HCT116 (cell line): ENCODE results near the gene DRGX. TPM values are rescaled to one million over a fixed set of nuclear protein-coding genes. Genes with fewer than 3 reads are reported as not detected.

Experiments
- ATAC-seq: fragments of 200-7000 bp; cut with Tn5 transposase; 2 replicates; pipeline ENCODE4 v1.9.1; 2020; ENCODE audit warnings: mild to moderate bottlenecking, moderate library complexity
- BruUV-seq: library from RNA; stranded (reverse); fragments of 400-500 nt; replicated peaks from 2 replicates; lab custom pipeline; 2021; lab: Mats Ljungman, UMichigan
- CTCF ChIA-PET: fragments of 300-600 bp; sonication (Branson Sonifier 250); formaldehyde crosslinking; loops from one replicate; lab custom pipeline; 2021; ENCODE audit warnings: antibody characterized with exemption; lab: Charles Lee
- POLR2A ChIA-PET: fragments of 300-600, 350-600 bp; sonication (Branson Sonifier 250); formaldehyde crosslinking; loops from one replicate; lab custom pipeline; 2021; ENCODE audit warnings: antibody characterized with exemption; lab: Charles Lee
- RAD21 ChIA-PET, 2 experiments: fragments of 300-600 bp; sonication (Branson Sonifier 250); formaldehyde crosslinking; loops; one replicate each; lab custom pipeline; 2023; ENCODE audit warnings: low total read pairs in 2 of 2; ENCODE audit not compliant: uncharacterized antibody in 2 of 2, unreplicated experiment in 2 of 2, low non-redundant PET in 1 of 2; lab: Charles Lee
- DNase-seq: peaks from one replicate; pipeline ENCODE4 v3.0.0-alpha.2; 2010; ENCODE audit warnings: low read depth, low spot score
- H2AFZ ChIP-seq: fragments of 200-600 bp; shearing (Covaris generic), sonication (generic); 2 replicates; pipeline ENCODE4 v1.6.1; 2017; ENCODE audit warnings: low read depth, mixed run types, mixed read lengths, antibody characterized with exemption, low read length; ENCODE audit not compliant: poor library complexity, severe bottlenecking
- H3K27ac ChIP-seq: 2 replicates; pipeline ENCODE4 v1.5.1; 2012; ENCODE audit warnings: low read depth, low read length
- H3K27me3 ChIP-seq: fragments of 200-600 bp; sonication (generic); 2 replicates; pipeline ENCODE4 v1.6.1; 2016; ENCODE audit warnings: mixed run types, low read length, mixed read lengths; ENCODE audit not compliant: insufficient read depth
- H3K36me3 ChIP-seq, 2 experiments: fragments of 200-500 bp in 1 of 2; fragments of 200-600 bp in 1 of 2; sonication (Bioruptor generic) in 1 of 2; sonication (generic) in 1 of 2; 2 replicates each; pipeline versions ENCODE4 v1.5.1 to v1.6.1; 2014 to 2016; ENCODE audit warnings: low read length in 2 of 2, inconsistent platforms in 1 of 2, mixed read lengths in 1 of 2, mixed run types in 1 of 2; ENCODE audit not compliant: insufficient read depth in 2 of 2, control insufficient read depth in 1 of 2
- H3K4me1 ChIP-seq, 2 experiments: fragments of 200-600 bp in 1 of 2; sonication (generic) in 1 of 2; 2 replicates each; pipeline versions ENCODE4 v1.5.1 to v1.6.1; 2012 to 2017; ENCODE audit warnings: low read length in 2 of 2, inconsistent platforms in 1 of 2, mild to moderate bottlenecking in 1 of 2, mixed read lengths in 1 of 2, mixed run types in 1 of 2, moderate library complexity in 1 of 2; ENCODE audit not compliant: insufficient read depth in 2 of 2, control insufficient read depth in 1 of 2
- H3K4me2 ChIP-seq: fragments of 200-600 bp; sonication (generic); 2 replicates; pipeline ENCODE4 v1.6.1; 2017; ENCODE audit warnings: mixed run types, low read length, mixed read lengths
- H3K4me3 ChIP-seq, 2 experiments: fragments of 200-600 bp in 1 of 2; sonication (generic) in 1 of 2; replicated peaks in 1 of 2; 2 replicates each; pipeline ENCODE4 v1.5.1; 2011 to 2016; ENCODE audit warnings: low read length in 2 of 2, control low read depth in 1 of 2, low read depth in 1 of 2, mild to moderate bottlenecking in 1 of 2, mixed read lengths in 1 of 2, mixed run types in 1 of 2
- H3K79me2 ChIP-seq: fragments of 200-600 bp; sonication (generic); 2 replicates; pipeline ENCODE4 v1.6.1; 2017; ENCODE audit warnings: mild to moderate bottlenecking, mixed run types, low read length, moderate library complexity, mixed read lengths; ENCODE audit not compliant: insufficient read depth
- H3K9ac ChIP-seq: fragments of 200-600 bp; sonication (generic); 2 replicates; pipeline ENCODE4 v1.6.1; 2016; ENCODE audit warnings: low read length, mixed read lengths
- H3K9me2 ChIP-seq: fragments of 200-600 bp; sonication (generic), shearing (Covaris generic); 2 replicates; pipeline ENCODE4 v1.6.1; 2017; ENCODE audit warnings: mixed run types, mild to moderate bottlenecking, moderate library complexity; ENCODE audit not compliant: insufficient read depth
- H3K9me3 ChIP-seq, 2 experiments: fragments of 200-500 bp in 1 of 2; fragments of 200-600 bp in 1 of 2; sonication (Bioruptor generic) in 1 of 2; sonication (generic) in 1 of 2; 2 replicates each; pipeline ENCODE4 v1.6.1; 2014 to 2017; ENCODE audit warnings: low read length in 2 of 2, mixed read lengths in 2 of 2, inconsistent platforms in 1 of 2, low read depth in 1 of 2, mild to moderate bottlenecking in 1 of 2, mixed run types in 1 of 2, moderate library complexity in 1 of 2; ENCODE audit not compliant: control insufficient read depth in 1 of 2, insufficient read depth in 1 of 2
- H4K20me1 ChIP-seq: fragments of 200-600 bp; sonication (generic), shearing (Covaris generic); 2 replicates; pipeline ENCODE4 v1.6.1; 2017; ENCODE audit warnings: mixed run types, mild to moderate bottlenecking, moderate library complexity; ENCODE audit not compliant: insufficient read depth
- CBX3 ChIP-seq: IDR thresholded peaks from 2 replicates; pipeline ENCODE4 v1.6.1; 2012; ENCODE audit warnings: low read depth
- CEBPB ChIP-seq: IDR thresholded peaks from 2 replicates; pipeline ENCODE4 v1.6.1; 2012; ENCODE audit warnings: low read depth
- CTCF ChIP-seq, 3 experiments: fragments of 200-600 bp in 1 of 3; sonication (generic) in 1 of 3; IDR thresholded peaks in 2 of 3; conservative IDR thresholded peaks in 1 of 3; 2 replicates each; pipeline ENCODE4 v1.5.1; 2012 to 2017; ENCODE audit warnings: low read depth in 2 of 3, low read length in 2 of 3, antibody characterized with exemption in 1 of 3, borderline replicate concordance in 1 of 3, control low read depth in 1 of 3, mild to moderate bottlenecking in 1 of 3, mixed read lengths in 1 of 3, mixed run types in 1 of 3, moderate library complexity in 1 of 3; ENCODE audit not compliant: insufficient read depth in 1 of 3
- ELF1 ChIP-seq: IDR thresholded peaks from 2 replicates; pipeline ENCODE4 v1.6.1; 2012; ENCODE audit warnings: low read depth, borderline replicate concordance
- EZH2 ChIP-seq: fragments of 200-600 bp; sonication (generic); IDR thresholded peaks from 2 replicates; pipeline ENCODE4 v1.6.1; 2017; ENCODE audit warnings: antibody characterized with exemption, mixed run types
- EZH2phosphoT487 ChIP-seq: fragments of 200-600 bp; IDR thresholded peaks from 2 replicates; pipeline ENCODE4 v1.6.1; 2018; ENCODE audit warnings: antibody characterized with exemption, borderline replicate concordance
- JUND ChIP-seq: IDR thresholded peaks from 2 replicates; pipeline ENCODE4 v1.6.1; 2012
- MAX ChIP-seq: IDR thresholded peaks from 2 replicates; pipeline ENCODE4 v1.6.1; 2012
- RAD21 ChIP-seq: IDR thresholded peaks from 2 replicates; pipeline ENCODE4 v1.6.1; 2012; ENCODE audit warnings: low read depth, mild to moderate bottlenecking
- SP1 ChIP-seq: IDR thresholded peaks from 2 replicates; pipeline ENCODE4 v1.6.1; 2012; ENCODE audit warnings: low read depth
- TCF7L2 ChIP-seq: IDR thresholded peaks from 2 replicates; pipeline ENCODE4 v1.7.0; 2011; ENCODE audit warnings: borderline replicate concordance, inconsistent platforms; ENCODE audit not compliant: insufficient read depth, insufficient read length; ENCODE audit errors: extremely low read depth
- YY1 ChIP-seq: IDR thresholded peaks from 2 replicates; pipeline ENCODE4 v1.6.1; 2011; ENCODE audit warnings: low read length, low read depth, moderate library complexity, mild to moderate bottlenecking; ENCODE audit not compliant: insufficient replicate concordance; ENCODE audit errors: extremely low read depth
- ZFX ChIP-seq: fragments of 450-650 bp; IDR thresholded peaks from 2 replicates; pipeline ENCODE4 v1.6.1; 2017
- ZNF274 ChIP-seq: fragments of 200-500 bp; sonication (Bioruptor generic); IDR thresholded peaks from 2 replicates; pipeline ENCODE4 v1.6.1; 2014; ENCODE audit warnings: mild to moderate bottlenecking, low read depth, low read length, inconsistent platforms
- intact Hi-C: fragments of 100-400 bp; cut with micrococcal nuclease; formaldehyde crosslinking; loops from 2 replicates; pipeline ENCODE4 v1.10.0; 2022
- total RNA-seq: library from RNA; stranded (reverse); gene quantifications from one replicate; pipeline ENCODE4 v1.2.1, GENCODE V29; 2021; ENCODE audit not compliant: unreplicated experiment

Gene DRGX
- total RNA-seq, 1 experiment from 2014 or later, result not detected

GRCh38 chr10:49374740-49375139 is 21.1 kb downstream of the DRGX start:
- no TSS peak for BruUV-seq
- TF ChIP-seq SP1 (no peak), EZH2 (no peak), RAD21 (no peak), CEBPB (no peak), CTCF (IDR thresholded peaks at IDR 0.05 in 2 of 3, conservative IDR thresholded peaks at IDR 0.05 in 1 of 3; ENCODE audit: borderline replicate concordance in 1 of 3, insufficient read depth in 1 of 3, low read depth in 2 of 3, low read length in 2 of 3) (no peak), ZNF274 (no peak), YY1 (no peak), EZH2phosphoT487 (no peak)
- Histone ChIP-seq H3K27me3 (peaks cover 26% of the 10 kb centered on the region), H3K4me1 (no peaks in the 10 kb centered on the region), H3K9me3 (no peaks in the 10 kb centered on the region), H4K20me1 (no peaks in the 10 kb centered on the region), H3K27ac (no peak overlapping the region), H3K79me2 (no peaks in the 10 kb centered on the region), H3K4me3 (no peak overlapping the region), H3K36me3 (no peaks in the 10 kb centered on the region), H2AFZ (no peak overlapping the region), H3K4me2 (no peak overlapping the region), H3K9me2 (no peaks in the 10 kb centered on the region), H3K9ac (no peak overlapping the region)
- POLR2A ChIA-PET, result no interaction called here
- RAD21 ChIA-PET, result no interaction called here
- DNase-seq (no peak), ATAC-seq (no peak)
- intact Hi-C loops, result no loop called here
- CTCF ChIA-PET, result interaction anchor here (1.2 kb wide), 1 partner anchor 33 kb away, joined by 3 read pairs; no protein-coding TSS in a partner anchor

- Histone ChIP-seq H3K27me3 (peaks cover 26% of the 10 kb centered on the region), H3K9me2 (no peaks in the 10 kb centered on the region), H3K27ac (no peak overlapping the region), H3K4me3 (no peak overlapping the region), H3K79me2 (no peaks in the 10 kb centered on the region), H4K20me1 (no peaks in the 10 kb centered on the region), H3K4me1 (peaks cover 0 to 5% of the 10 kb centered on the region in 2 experiments; a peak in 2 of 4 replicates), H3K4me2 (no peak overlapping the region), H3K9ac (no peak overlapping the region), H2AFZ (no peak overlapping the region), H3K9me3 (no peaks in the 10 kb centered on the region), H3K36me3 (no peaks in the 10 kb centered on the region)
- ChIA-PET POLR2A (no interaction called here), CTCF (no interaction called here), RAD21 (no interaction called here)
- intact Hi-C loops, result no loop called here
- no peak for ATAC-seq
- no TSS peak for BruUV-seq
- DNase-seq, result no peak
- TF ChIP-seq ELF1 (no peak), TCF7L2 (no peak), EZH2phosphoT487 (no peak), CTCF (IDR thresholded peaks at IDR 0.05 in 2 of 3, conservative IDR thresholded peaks at IDR 0.05 in 1 of 3; ENCODE audit: borderline replicate concordance in 1 of 3, insufficient read depth in 1 of 3, low read depth in 2 of 3, low read length in 2 of 3) (no peak), MAX (no peak), ZFX (no peak), SP1 (no peak), JUND (no peak), CBX3 (no peak)
Measured at GRCh38 chr10:49373361-49373760, 22.5 kb downstream of the DRGX start.
